Measurements from ENCODE around the gene ATP5MK.

DNA sequence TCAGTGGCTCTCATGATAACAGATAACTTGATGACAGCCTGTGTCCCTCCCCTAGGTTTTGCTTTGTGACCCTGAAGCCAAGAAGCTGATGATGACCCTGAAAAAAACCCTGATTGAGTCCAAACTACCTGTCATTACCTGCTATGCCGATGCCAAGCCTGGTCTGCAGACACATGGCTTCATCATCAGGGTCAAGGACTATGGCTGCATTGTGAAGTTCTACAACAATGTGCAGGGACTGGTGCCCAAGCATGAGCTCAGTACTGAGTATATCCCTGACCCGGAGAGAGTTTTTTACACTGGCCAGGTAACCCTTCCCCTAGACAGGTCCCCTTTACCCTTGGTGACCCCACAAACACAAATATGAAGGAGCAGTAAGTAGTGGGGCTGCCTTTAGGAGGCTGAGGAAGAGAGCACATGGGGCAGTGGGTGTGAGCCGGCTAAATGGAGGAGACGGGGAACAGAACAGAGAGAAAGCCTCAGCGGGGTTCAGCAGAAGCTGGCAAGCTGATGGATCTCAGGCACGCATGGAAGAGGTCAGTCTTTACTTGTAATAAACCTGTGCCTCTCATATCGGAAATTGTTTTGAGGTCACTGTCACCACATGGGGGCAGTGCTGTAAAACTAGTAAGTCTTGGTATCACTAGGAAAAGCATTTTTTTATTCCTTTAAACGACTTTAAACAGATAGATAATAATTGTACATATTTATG is 20.3 kb upstream of the ATP5MK start:
- TF ChIP-seq EZH2 (IDR thresholded peaks at IDR 0.05; ENCODE audit: insufficient read depth, poor library complexity, severe bottlenecking), result no peak
- TF ChIP-seq EZH2phosphoT487 (IDR thresholded peaks at IDR 0.05; ENCODE audit: insufficient read depth, low read depth), result no peak
